Gastrocnemius medialis (tissue), 4 donors: ENCODE data around the gene MVD.

ENCODE experiments used
- POLR2A ChIP-seq, 2 donors: fragments of 450-650 bp; IDR thresholded peaks; one replicate each; pipeline ENCODE4 v1.6.1; 2017; ENCODE audit warnings: antibody characterized with exemption in 2 of 2, mild to moderate bottlenecking in 2 of 2, moderate library complexity in 2 of 2
- TF ChIP-seq, protein P1 (sequence below), 5 experiments: fragments of 450-650 bp in 3 of 5; fragments of 200-600 bp in 2 of 5; sonication (generic) in 2 of 5; IDR thresholded peaks in 4 of 5; conservative IDR thresholded peaks in 1 of 5; 1 replicate in 4 of 5; 2 replicates in 1 of 5; pipeline ENCODE4 v1.5.1; 2016 to 2019; ENCODE audit warnings: antibody characterized with exemption in 5 of 5, mild to moderate bottlenecking in 3 of 5, moderate library complexity in 3 of 5

DNA sequence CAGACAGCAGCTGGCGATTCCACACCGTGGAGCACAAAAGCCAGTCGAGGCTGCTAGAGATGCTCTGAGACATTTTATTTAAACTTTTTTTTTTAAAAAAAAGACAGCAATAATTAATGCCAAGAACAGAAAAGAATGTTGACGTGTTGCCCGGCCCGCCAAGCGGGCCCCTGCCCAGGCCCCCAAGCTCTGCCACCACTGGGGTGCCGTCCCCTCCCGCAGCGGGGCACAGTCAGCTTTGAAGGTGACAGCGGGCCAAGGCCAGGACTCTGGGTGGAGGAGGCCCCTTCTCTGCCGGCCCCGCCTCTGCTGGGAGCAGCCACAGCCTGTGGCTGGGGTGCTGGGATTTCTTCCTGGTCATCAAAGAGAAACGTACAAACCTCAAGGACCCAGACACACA lies 33.5 kb upstream of the MVD start:
- TF ChIP-seq POLR2A (IDR thresholded peaks at IDR 0.05) = no peak
- TF ChIP-seq, protein P1, sequence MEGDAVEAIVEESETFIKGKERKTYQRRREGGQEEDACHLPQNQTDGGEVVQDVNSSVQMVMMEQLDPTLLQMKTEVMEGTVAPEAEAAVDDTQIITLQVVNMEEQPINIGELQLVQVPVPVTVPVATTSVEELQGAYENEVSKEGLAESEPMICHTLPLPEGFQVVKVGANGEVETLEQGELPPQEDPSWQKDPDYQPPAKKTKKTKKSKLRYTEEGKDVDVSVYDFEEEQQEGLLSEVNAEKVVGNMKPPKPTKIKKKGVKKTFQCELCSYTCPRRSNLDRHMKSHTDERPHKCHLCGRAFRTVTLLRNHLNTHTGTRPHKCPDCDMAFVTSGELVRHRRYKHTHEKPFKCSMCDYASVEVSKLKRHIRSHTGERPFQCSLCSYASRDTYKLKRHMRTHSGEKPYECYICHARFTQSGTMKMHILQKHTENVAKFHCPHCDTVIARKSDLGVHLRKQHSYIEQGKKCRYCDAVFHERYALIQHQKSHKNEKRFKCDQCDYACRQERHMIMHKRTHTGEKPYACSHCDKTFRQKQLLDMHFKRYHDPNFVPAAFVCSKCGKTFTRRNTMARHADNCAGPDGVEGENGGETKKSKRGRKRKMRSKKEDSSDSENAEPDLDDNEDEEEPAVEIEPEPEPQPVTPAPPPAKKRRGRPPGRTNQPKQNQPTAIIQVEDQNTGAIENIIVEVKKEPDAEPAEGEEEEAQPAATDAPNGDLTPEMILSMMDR (IDR thresholded peaks at IDR 0.05 in 4 of 5, conservative IDR thresholded peaks at IDR 0.05 in 1 of 5) = no peak
